ENCODE data around the gene SPAG9.

DNA sequence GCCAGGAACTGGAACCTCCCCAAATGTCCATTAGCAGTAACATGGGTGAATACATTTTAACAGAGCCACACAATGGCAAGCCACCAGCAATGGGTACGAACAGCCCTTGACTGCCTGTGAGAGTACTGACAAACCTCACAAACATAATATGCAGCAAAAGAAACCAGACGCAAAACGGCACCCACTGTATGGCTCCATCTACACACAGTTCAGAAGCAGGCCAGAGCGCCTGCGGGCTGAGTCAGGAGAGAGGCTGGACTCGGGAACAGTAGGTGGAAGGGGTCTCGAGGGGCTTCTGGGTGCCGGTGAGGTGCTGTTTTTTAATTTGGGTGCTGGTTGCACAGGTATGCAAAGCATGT is 177.1 kb downstream of the SPAG9 start:
- TF ChIP-seq, protein P1, sequence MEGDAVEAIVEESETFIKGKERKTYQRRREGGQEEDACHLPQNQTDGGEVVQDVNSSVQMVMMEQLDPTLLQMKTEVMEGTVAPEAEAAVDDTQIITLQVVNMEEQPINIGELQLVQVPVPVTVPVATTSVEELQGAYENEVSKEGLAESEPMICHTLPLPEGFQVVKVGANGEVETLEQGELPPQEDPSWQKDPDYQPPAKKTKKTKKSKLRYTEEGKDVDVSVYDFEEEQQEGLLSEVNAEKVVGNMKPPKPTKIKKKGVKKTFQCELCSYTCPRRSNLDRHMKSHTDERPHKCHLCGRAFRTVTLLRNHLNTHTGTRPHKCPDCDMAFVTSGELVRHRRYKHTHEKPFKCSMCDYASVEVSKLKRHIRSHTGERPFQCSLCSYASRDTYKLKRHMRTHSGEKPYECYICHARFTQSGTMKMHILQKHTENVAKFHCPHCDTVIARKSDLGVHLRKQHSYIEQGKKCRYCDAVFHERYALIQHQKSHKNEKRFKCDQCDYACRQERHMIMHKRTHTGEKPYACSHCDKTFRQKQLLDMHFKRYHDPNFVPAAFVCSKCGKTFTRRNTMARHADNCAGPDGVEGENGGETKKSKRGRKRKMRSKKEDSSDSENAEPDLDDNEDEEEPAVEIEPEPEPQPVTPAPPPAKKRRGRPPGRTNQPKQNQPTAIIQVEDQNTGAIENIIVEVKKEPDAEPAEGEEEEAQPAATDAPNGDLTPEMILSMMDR (IDR thresholded peaks at IDR 0.05), result no peak
- TF ChIP-seq POLR2AphosphoS5 (IDR thresholded peaks at IDR 0.05), result no peak
- TF ChIP-seq POLR2A (IDR thresholded peaks at IDR 0.05), result no peak
- no peak for TF ChIP-seq EP300 (IDR thresholded peaks at IDR 0.05; ENCODE audit: low read depth)
